Right lobe of liver (tissue), 4 donors: Measurements from ENCODE around the gene KLK4.

ENCODE experiments used
- POLR2A ChIP-seq: fragments of 450-650 bp; IDR thresholded peaks from one replicate; pipeline ENCODE4 v1.6.1; 2017; ENCODE audit warnings: antibody characterized with exemption, mild to moderate bottlenecking
- TF ChIP-seq, protein P1 (sequence below), 4 donors: fragments of 200-600 bp in 3 of 4; fragments of 450-650 bp in 1 of 4; IDR thresholded peaks; one replicate each; pipeline versions ENCODE4 v1.5.1 to v1.8.0; 2016 to 2022; ENCODE audit warnings: antibody characterized with exemption in 4 of 4, mild to moderate bottlenecking in 2 of 4
- donor health status: DM: no; HTN: no; CAD: no.
- donor health status: DM: no; HTN: no; CAD: no.
- donor health status: DM: no; HTN: yes; CAD: no.

- no peak for TF ChIP-seq POLR2A
- TF ChIP-seq, protein P1, sequence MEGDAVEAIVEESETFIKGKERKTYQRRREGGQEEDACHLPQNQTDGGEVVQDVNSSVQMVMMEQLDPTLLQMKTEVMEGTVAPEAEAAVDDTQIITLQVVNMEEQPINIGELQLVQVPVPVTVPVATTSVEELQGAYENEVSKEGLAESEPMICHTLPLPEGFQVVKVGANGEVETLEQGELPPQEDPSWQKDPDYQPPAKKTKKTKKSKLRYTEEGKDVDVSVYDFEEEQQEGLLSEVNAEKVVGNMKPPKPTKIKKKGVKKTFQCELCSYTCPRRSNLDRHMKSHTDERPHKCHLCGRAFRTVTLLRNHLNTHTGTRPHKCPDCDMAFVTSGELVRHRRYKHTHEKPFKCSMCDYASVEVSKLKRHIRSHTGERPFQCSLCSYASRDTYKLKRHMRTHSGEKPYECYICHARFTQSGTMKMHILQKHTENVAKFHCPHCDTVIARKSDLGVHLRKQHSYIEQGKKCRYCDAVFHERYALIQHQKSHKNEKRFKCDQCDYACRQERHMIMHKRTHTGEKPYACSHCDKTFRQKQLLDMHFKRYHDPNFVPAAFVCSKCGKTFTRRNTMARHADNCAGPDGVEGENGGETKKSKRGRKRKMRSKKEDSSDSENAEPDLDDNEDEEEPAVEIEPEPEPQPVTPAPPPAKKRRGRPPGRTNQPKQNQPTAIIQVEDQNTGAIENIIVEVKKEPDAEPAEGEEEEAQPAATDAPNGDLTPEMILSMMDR (IDR thresholded peaks at IDR 0.05) = no peak
Observed at GRCh38 chr19:50926144-50926543, 14.9 kb upstream of the KLK4 start.
